ENCODE results near the gene CTSE. TPM values are rescaled to one million over a fixed set of nuclear protein-coding genes. Genes with fewer than 3 reads are reported as not detected.

CTSE gene
- not detected for total RNA-seq

DNA sequence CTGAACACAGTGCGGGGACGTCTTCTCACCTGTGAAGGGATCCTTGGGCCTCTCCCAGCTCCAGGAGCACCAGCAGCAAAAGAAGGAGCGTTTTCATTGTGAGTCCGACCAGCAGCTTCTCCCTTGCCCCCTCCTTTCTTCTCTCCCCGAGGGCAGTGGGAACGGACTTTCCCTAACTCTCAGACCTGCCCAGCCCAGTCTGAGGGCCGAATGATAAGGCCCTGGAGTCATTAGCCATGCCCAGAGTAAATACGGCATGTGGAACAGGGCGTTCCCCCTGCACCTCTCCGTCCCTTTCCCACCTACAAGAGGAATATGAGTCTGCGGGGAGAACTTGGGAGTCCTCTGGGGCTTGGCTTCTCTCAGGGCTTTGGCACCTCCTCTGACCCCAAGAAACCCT lies at the start of gene CTSE:
CTSE (minus strand) TSS at position 201 of the 400 bp plus-strand sequence; CDS start at position 97, 104 bp downstream.

DNA sequence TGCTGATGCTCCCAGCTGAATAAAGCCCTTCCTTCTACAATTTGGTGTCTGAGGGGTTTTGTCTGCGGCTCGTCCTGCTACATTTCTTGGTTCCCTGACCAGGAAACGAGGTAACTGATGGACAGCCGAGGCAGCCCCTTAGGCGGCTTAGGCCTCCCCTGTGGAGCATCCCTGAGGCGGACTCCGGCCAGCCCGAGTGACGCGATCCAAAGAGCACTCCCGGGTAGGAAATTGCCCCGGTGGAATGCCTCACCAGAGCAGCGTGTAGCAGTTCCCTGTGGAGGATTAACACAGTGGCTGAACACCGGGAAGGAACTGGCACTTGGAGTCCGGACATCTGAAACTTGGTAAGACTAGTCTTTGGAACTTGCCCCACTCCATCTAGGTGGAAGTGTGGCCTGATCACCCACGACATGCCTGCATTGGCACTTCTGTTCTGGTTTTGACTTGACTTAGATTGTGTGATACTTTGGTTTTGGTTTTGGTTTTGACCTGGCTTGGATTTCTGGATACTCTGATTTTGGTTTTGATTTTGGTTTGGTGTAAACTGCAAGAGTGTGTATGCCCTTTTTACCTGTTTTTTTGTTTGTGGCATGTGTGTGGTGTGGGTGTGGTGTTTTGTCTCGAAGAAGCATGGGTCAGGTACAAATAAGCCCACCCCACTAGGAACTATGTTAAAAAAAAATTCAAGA lies 29.4 kb upstream of the CTSE start, which contains the start of gene RHEX:
RHEX (plus strand) TSS at position 255 of the 692 bp plus-strand sequence. CDS start 44,656 bp downstream, outside the sequence.

DNA sequence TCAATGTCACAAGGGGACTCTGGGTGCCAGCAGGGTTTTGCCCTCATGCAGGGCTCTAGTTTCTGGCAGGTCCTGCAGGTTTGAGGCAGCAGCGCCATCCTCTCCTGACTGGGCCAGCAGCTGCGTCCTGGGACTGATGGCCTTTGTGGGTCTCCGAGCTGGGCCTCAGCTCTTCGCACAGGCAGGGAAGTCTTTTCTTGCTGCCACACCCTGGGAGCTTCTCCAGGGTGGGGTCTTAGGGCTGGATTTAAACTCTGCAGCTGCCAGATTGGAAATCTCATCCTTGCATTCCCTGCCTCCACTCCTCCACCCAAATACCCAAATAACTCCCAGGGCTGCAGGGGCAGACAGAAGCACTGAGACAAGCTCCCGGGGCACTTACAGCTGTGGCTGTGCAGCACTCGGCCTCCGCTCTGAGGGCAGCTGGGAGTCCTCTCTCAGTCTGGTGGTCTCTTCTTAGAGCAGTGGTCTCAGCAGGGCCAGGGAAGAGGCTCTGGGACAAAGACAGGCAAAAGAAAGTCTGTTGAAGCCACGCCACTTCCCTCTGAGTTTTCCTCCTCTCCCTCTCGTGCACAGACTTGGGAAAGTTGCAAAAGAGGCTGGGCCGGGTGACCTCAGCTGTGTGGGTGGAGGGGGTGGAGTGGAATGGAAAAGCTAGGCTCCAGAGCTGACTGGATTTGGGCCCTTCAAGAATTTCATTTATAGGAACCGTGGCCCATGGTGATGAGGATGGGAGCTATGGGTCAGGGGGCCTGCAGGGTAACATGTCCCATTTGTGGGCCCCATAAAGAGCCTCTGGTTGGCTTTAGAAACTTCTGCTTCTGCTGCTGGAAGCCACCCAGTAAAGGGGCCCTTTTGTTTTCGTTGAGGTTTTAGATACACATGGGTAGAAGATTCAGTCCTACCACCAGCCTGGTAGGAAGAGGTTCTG lies 20.6 kb downstream of the CTSE start, which contains the start of gene RAB7B:
RAB7B (minus strand) TSS at position 525 of the 931 bp plus-strand sequence. CDS start 9,260 bp downstream, outside the sequence.

Other genes starting within 250 kb of the CTSE start
- gene RAB29, start 248.4 kb downstream of the CTSE start, total RNA-seq = 8.5 TPM
- gene SLC41A1, start 210.7 kb downstream of the CTSE start, total RNA-seq = 11.0 TPM
- gene PM20D1, start 173.8 kb downstream of the CTSE start, total RNA-seq = not detected
- gene SLC26A9, start 80.4 kb downstream of the CTSE start, total RNA-seq = not detected
- 0.31 TPM for gene RAB7B, start 20.5 kb downstream of the CTSE start, total RNA-seq
- gene RHEX, start 29.3 kb upstream of the CTSE start, total RNA-seq = not detected
- not detected for gene AVPR1B, start 93.5 kb upstream of the CTSE start, total RNA-seq
- 3.8 TPM for gene FAM72A, start 178.9 kb upstream of the CTSE start, total RNA-seq
- 222 TPM for gene SRGAP2, start 179.6 kb upstream of the CTSE start, total RNA-seq